H1 (cell line): ENCODE measurements around the gene KIF11. TPM values are rescaled to one million over a fixed set of nuclear protein-coding genes. Genes with fewer than 3 reads are reported as not detected.

Experiments used
- ASH2L ChIP-seq: fragments of 200-600, 300-600 bp; sonication (generic); IDR thresholded peaks from one replicate; pipeline ENCODE4 v1.7.1; 2017; ENCODE audit warnings: low read length
- SIN3A ChIP-seq, 2 experiments: IDR thresholded peaks in 1 of 2; conservative IDR thresholded peaks in 1 of 2; 2 replicates each; pipeline ENCODE4 v1.6.1; 2011 to 2012; ENCODE audit warnings: low read length in 2 of 2, improper control_type of control experiment in 1 of 2, low read depth in 1 of 2, mild to moderate bottlenecking in 1 of 2
- TAF7 ChIP-seq: optimal IDR thresholded peaks from 2 replicates; pipeline ENCODE3; 2011; ENCODE audit warnings: low read depth, mild to moderate bottlenecking, inconsistent platforms, low read length, moderate library complexity, borderline replicate concordance
- TCF12 ChIP-seq: IDR thresholded peaks from 2 replicates; pipeline ENCODE4 v1.6.1; 2011; ENCODE audit warnings: low read depth, mild to moderate bottlenecking, low read length
- polyA plus RNA-seq, 7 experiments: library from polyadenylated mRNA; depleted of rRNA in 3 of 7; stranded (reverse) in 5 of 7; unstranded in 2 of 7; fragments of >200 nt in 5 of 7; fragments of 200-250 nt in 2 of 7; gene quantifications; 1 replicate in 5 of 7; 2 replicates in 1 of 7; 4 replicates in 1 of 7; pipeline versions ENCODE4 v1.2.1 to v1.2.3, GENCODE V29; 2011 to 2013; ENCODE audit warnings: missing spikeins in 2 of 7, mixed read lengths in 2 of 7
- total RNA-seq: library from RNA; stranded (reverse); fragmentation: NEBNext Ultra II Directional; extraction: Animal tissue kit (Norgen Biotek cat#: 25700); gene quantifications from 2 replicates; pipeline ENCODE4 v1.2.1, GENCODE V29; 2021

KIF11 gene
- total and polyA plus RNA-seq, 2 of the 8 experiments (the other 6 are each of a cell fraction or from before 2014, with no cell fraction given), result 11.1 to 59.2 TPM

- TF ChIP-seq TAF7, result no peak
- TF ChIP-seq TCF12, result no peak
- no peak for TF ChIP-seq SIN3A (conservative IDR thresholded peaks at IDR 0.05 in 1 of 2, IDR thresholded peaks at IDR 0.05 in 1 of 2; ENCODE audit: low read depth in 1 of 2, low read length in 2 of 2)
- no peak for TF ChIP-seq ASH2L
Observed at GRCh38 chr10:92595505-92595904, 2.6 kb downstream of the KIF11 start (continued).
